ENCODE measurements around the gene UBE2C. TPM values are rescaled to one million over a fixed set of nuclear protein-coding genes. Genes with fewer than 3 reads are reported as not detected.

The UBE2C gene
- polyA plus RNA-seq, 1 donor from 2014 or later: 2.5 TPM

GRCh38 chr20:45857882-45858216, 45.4 kb downstream of the UBE2C start:
- Histone ChIP-seq H3K79me2 (replicated peaks; ENCODE audit: insufficient read depth, low read length) (peaks cover 28% of the 10 kb centered on the region), H3K4me2 (ENCODE audit: low read length) (peak overlapping the region; percentile 96), H3K27me3 (ENCODE audit: insufficient read depth, low read depth, low read length) (no peaks in the 10 kb centered on the region), H3K9me3 (ENCODE audit: low read length) (no peaks in the 10 kb centered on the region), H3K27ac (ENCODE audit: low read length) (peak overlapping the region; percentile 88), H3K9me2 (ENCODE audit: insufficient read depth, low read length) (no peaks in the 10 kb centered on the region), H3K36me3 (ENCODE audit: insufficient read depth, low read length) (no peaks in the 10 kb centered on the region), H4K20me1 (ENCODE audit: insufficient read depth) (no peaks in the 10 kb centered on the region), H3K4me3 (ENCODE audit: low read length) (peak overlapping the region; percentile 78), H3K9ac (ENCODE audit: low read length) (peak overlapping the region; percentile 88), H3F3A (ENCODE audit: insufficient read depth, low read length, poor library complexity, severe bottlenecking) (no peaks in the 10 kb centered on the region), H2AFZ (ENCODE audit: low read depth, low read length) (peak overlapping the region; percentile 85)
- no peak for TF ChIP-seq REST (IDR thresholded peaks at IDR 0.05; ENCODE audit: borderline replicate concordance)
- TF ChIP-seq TAF1 (IDR thresholded peaks at IDR 0.05; ENCODE audit: low read depth): no peak
- TF ChIP-seq SMC3 (conservative IDR thresholded peaks at IDR 0.05; ENCODE audit: poor library complexity): no peak
- no peak for TF ChIP-seq CTCF (IDR thresholded peaks at IDR 0.05; ENCODE audit: poor library complexity, severe bottlenecking)
- TF ChIP-seq EZH2 (IDR thresholded peaks at IDR 0.05; ENCODE audit: borderline replicate concordance, insufficient read depth, low read length, poor library complexity, severe bottlenecking): no peak
- TF ChIP-seq RAD21 (conservative IDR thresholded peaks at IDR 0.05): no peak
- no peak for TF ChIP-seq MXI1 (conservative IDR thresholded peaks at IDR 0.05; ENCODE audit: poor library complexity, severe bottlenecking)
- TF ChIP-seq POLR2AphosphoS5 (IDR thresholded peaks at IDR 0.05): no peak

- no peaks in the 10 kb centered on the region for H3K9me3 ChIP-seq (ENCODE audit: low read length)
- H3K79me2 ChIP-seq (replicated peaks; ENCODE audit: insufficient read depth, low read length): peaks cover 28% of the 10 kb centered on the region
- H3K9me2 ChIP-seq (ENCODE audit: insufficient read depth, low read length): no peaks in the 10 kb centered on the region
- H3K4me3 ChIP-seq (ENCODE audit: low read length): no peak overlapping the region
- no peaks in the 10 kb centered on the region for H4K20me1 ChIP-seq (ENCODE audit: insufficient read depth)
- TF ChIP-seq POLR2AphosphoS5 (IDR thresholded peaks at IDR 0.05): no peak
- no peak for TF ChIP-seq RAD21 (conservative IDR thresholded peaks at IDR 0.05)
- no peak for TF ChIP-seq EZH2 (IDR thresholded peaks at IDR 0.05; ENCODE audit: borderline replicate concordance, insufficient read depth, low read length, poor library complexity, severe bottlenecking)
- TF ChIP-seq SMC3 (conservative IDR thresholded peaks at IDR 0.05; ENCODE audit: poor library complexity): no peak
- no peak for TF ChIP-seq REST (IDR thresholded peaks at IDR 0.05; ENCODE audit: borderline replicate concordance)
- no peak for TF ChIP-seq TAF1 (IDR thresholded peaks at IDR 0.05; ENCODE audit: low read depth)
- TF ChIP-seq EP300 (conservative IDR thresholded peaks at IDR 0.05; ENCODE audit: poor library complexity, severe bottlenecking): no peak
- no peak for TF ChIP-seq CTCF (IDR thresholded peaks at IDR 0.05; ENCODE audit: poor library complexity, severe bottlenecking)
- TF ChIP-seq MXI1 (conservative IDR thresholded peaks at IDR 0.05; ENCODE audit: poor library complexity, severe bottlenecking): no peak
- no peaks in the 10 kb centered on the region for H3K27me3 ChIP-seq (ENCODE audit: insufficient read depth, low read depth, low read length)
- H3K4me2 ChIP-seq (ENCODE audit: low read length): no peak overlapping the region
- no peaks in the 10 kb centered on the region for H3F3A ChIP-seq (ENCODE audit: insufficient read depth, low read length, poor library complexity, severe bottlenecking)
- H2AFZ ChIP-seq (ENCODE audit: low read depth, low read length): no peak overlapping the region
- H3K9ac ChIP-seq (ENCODE audit: low read length): no peak overlapping the region
- H3K36me3 ChIP-seq (ENCODE audit: insufficient read depth, low read length): no peaks in the 10 kb centered on the region
- H3K27ac ChIP-seq (ENCODE audit: low read length): no peak overlapping the region
Measured at GRCh38 chr20:45859916-45860315, 47.5 kb downstream of the UBE2C start.

Measured in neural cell (in vitro differentiated cells).